Body of pancreas (tissue), 4 donors: ENCODE measurements around the gene HDAC11.

Experiments
- CTCF ChIP-seq, 7 experiments: fragments of 450-650 bp in 4 of 7; fragments of 200-600 bp in 3 of 7; sonication (generic) in 3 of 7; IDR thresholded peaks; one replicate each; pipeline ENCODE4 v1.5.1; 2016 to 2019; ENCODE audit warnings: antibody characterized with exemption in 7 of 7
- POLR2A ChIP-seq, 3 donors: fragments of 450-650 bp; IDR thresholded peaks; one replicate each; pipeline ENCODE4 v1.6.1; 2016; ENCODE audit warnings: antibody characterized with exemption in 3 of 3, mild to moderate bottlenecking in 2 of 3

- no peak for TF ChIP-seq CTCF (IDR thresholded peaks at IDR 0.05)
- TF ChIP-seq POLR2A (IDR thresholded peaks at IDR 0.05) = no peak
Measured at GRCh38 chr3:13474776-13475303, 5.3 kb upstream of the HDAC11 start.
